GM23248 (cell line): ENCODE results near the gene INTS1. TPM values are rescaled to one million over a fixed set of nuclear protein-coding genes. Genes with fewer than 3 reads are reported as not detected.

ENCODE experiments used
- DNase-seq: peaks from one replicate; pipeline ENCODE4 v3.0.0-alpha.2; 2015
- H2AFZ ChIP-seq: fragments of 200-600 bp; sonication (generic); 2 replicates; pipeline ENCODE4 v1.6.1; 2016; ENCODE audit warnings: antibody characterized with exemption
- H3F3A ChIP-seq: fragments of 200-600 bp; sonication (generic); 2 replicates; pipeline ENCODE4 v1.6.1; 2016; ENCODE audit warnings: mild to moderate bottlenecking, antibody characterized with exemption, mixed run types; ENCODE audit not compliant: insufficient read depth
- H3K27ac ChIP-seq: fragments of 200-600 bp; sonication (generic); 2 replicates; pipeline ENCODE4 v1.5.1; 2016; ENCODE audit warnings: mild to moderate bottlenecking
- H3K27me3 ChIP-seq: fragments of 200-600 bp; sonication (generic); replicated peaks from 2 replicates; pipeline ENCODE4 v1.6.1; 2016; ENCODE audit warnings: mild to moderate bottlenecking; ENCODE audit not compliant: insufficient read depth
- H3K36me3 ChIP-seq: fragments of 200-600 bp; sonication (generic); 2 replicates; pipeline ENCODE4 v1.6.1; 2016; ENCODE audit warnings: low read depth, mild to moderate bottlenecking
- H3K4me1 ChIP-seq: fragments of 200-600 bp; sonication (generic); 2 replicates; pipeline ENCODE4 v1.6.1; 2016; ENCODE audit warnings: mild to moderate bottlenecking; ENCODE audit not compliant: insufficient read depth
- H3K4me2 ChIP-seq: fragments of 200-600 bp; sonication (generic); one replicate; pipeline ENCODE4 v1.6.1; 2016; ENCODE audit warnings: mild to moderate bottlenecking; ENCODE audit not compliant: unreplicated experiment
- H3K4me3 ChIP-seq: fragments of 200-600 bp; sonication (generic); 2 replicates; pipeline ENCODE4 v1.5.1; 2016; ENCODE audit warnings: mild to moderate bottlenecking
- H3K79me2 ChIP-seq: fragments of 200-600 bp; sonication (generic); 2 replicates; pipeline ENCODE4 v1.6.1; 2016; ENCODE audit warnings: mild to moderate bottlenecking; ENCODE audit not compliant: insufficient read depth
- H3K9ac ChIP-seq: fragments of 200-600 bp; sonication (generic); 2 replicates; pipeline ENCODE4 v1.6.1; 2016; ENCODE audit warnings: mild to moderate bottlenecking
- H3K9me2 ChIP-seq: fragments of 200-600 bp; sonication (generic); 2 replicates; pipeline ENCODE4 v1.6.1; 2016; ENCODE audit warnings: mixed run types, mild to moderate bottlenecking, moderate library complexity; ENCODE audit not compliant: insufficient read depth
- H3K9me3 ChIP-seq: fragments of 200-600 bp; sonication (generic); one replicate; pipeline ENCODE4 v1.6.1; 2017; ENCODE audit warnings: low read depth
- H4K20me1 ChIP-seq: fragments of 200-600 bp; sonication (generic); 2 replicates; pipeline ENCODE4 v1.6.0; 2016; ENCODE audit not compliant: insufficient read depth
- EZH2 ChIP-seq: fragments of 200-600 bp; sonication (generic); IDR thresholded peaks from 2 replicates; pipeline ENCODE4 v1.6.1; 2018; ENCODE audit warnings: antibody characterized with exemption, mild to moderate bottlenecking; ENCODE audit not compliant: insufficient read depth, poor library complexity, severe bottlenecking
- EZH2phosphoT487 ChIP-seq: fragments of 200-600 bp; sonication (generic); IDR thresholded peaks from 2 replicates; pipeline ENCODE4 v1.6.1; 2018; ENCODE audit warnings: antibody characterized with exemption, moderate library complexity, mild to moderate bottlenecking, low read depth; ENCODE audit not compliant: insufficient read depth
- WGBS, 2 experiments: methylation state at CpG; one replicate each; pipeline ENCODE4 v1.1.6; 2015 to 2017; ENCODE audit warnings: low lambda C conversion rate in 2 of 2, low coverage in 1 of 2; ENCODE audit errors: missing lambda C conversion rate in 2 of 2; 5-methylcytosine and 5-hydroxymethylcytosine counted together
- in situ Hi-C: fragments of 300-500 bp; cut with MboI; formaldehyde crosslinking; loops from 2 replicates; pipeline ENCODE4 v1.15.0; 2020
- polyA plus RNA-seq: library from polyadenylated mRNA; unstranded; fragments of >200 nt; fragmentation: Nextera tagmentation; extraction: Ambion mirVana; gene quantifications from 2 replicates; pipeline ENCODE4 v1.2.1, GENCODE V29; 2016
- total RNA-seq: library from RNA; depleted of rRNA; stranded (reverse); fragments of >200 nt; shearing (Covaris generic); gene quantifications from 2 replicates; pipeline ENCODE4 v1.2.3, GENCODE V29; 2014

The INTS1 gene
- total and polyA plus RNA-seq, 2 experiments from 2014 or later: 25.4 to 44.7 TPM

- no peak overlapping the region for H3K4me3 ChIP-seq
- no peaks in the 10 kb centered on the region for H3K27me3 ChIP-seq
- no peaks in the 10 kb centered on the region for H3K9me3 ChIP-seq
- H4K20me1 ChIP-seq: no peaks in the 10 kb centered on the region
- no peak overlapping the region for H3K4me2 ChIP-seq
- no peak overlapping the region for H3K27ac ChIP-seq
- peaks cover 34% of the 10 kb centered on the region for H3K79me2 ChIP-seq
- H3F3A ChIP-seq: no peaks in the 10 kb centered on the region
- in situ Hi-C loops: no loop called here
- H3K36me3 ChIP-seq: no peaks in the 10 kb centered on the region
- WGBS, 2 experiments: 94 to 97% methylated on average over 28 to 58 of the region's 62 CpGs
- TF ChIP-seq EZH2 (no peak), EZH2phosphoT487 (no peak)
- H3K9ac ChIP-seq: no peak overlapping the region
- no peak for DNase-seq
- H2AFZ ChIP-seq: no peak overlapping the region
- no peaks in the 10 kb centered on the region for H3K9me2 ChIP-seq
- no peaks in the 10 kb centered on the region; the same call in 1 of the 2 replicates for H3K4me1 ChIP-seq
These were observed 5.6 kb downstream of the INTS1 start for GRCh38 chr7:1498370-1499305.

- H3K4me1 ChIP-seq: no peaks in the 10 kb centered on the region; the same call in 1 of the 2 replicates
- H3K79me2 ChIP-seq: peaks cover 22% of the 10 kb centered on the region
- WGBS, 2 experiments: 91 to 93% methylated on average over 29 to 37 of the region's 37 CpGs
- no peak overlapping the region for H3K4me3 ChIP-seq
- H3K4me2 ChIP-seq: no peak overlapping the region
- H3K9me2 ChIP-seq: no peaks in the 10 kb centered on the region
- in situ Hi-C loops: no loop called here
- no peak for TF ChIP-seq EZH2phosphoT487
- TF ChIP-seq EZH2: no peak
- H3K27ac ChIP-seq: no peak overlapping the region
- no peaks in the 10 kb centered on the region for H3K9me3 ChIP-seq
- H3F3A ChIP-seq: no peaks in the 10 kb centered on the region
- no peak for DNase-seq
- no peaks in the 10 kb centered on the region for H4K20me1 ChIP-seq
- no peak overlapping the region for H2AFZ ChIP-seq
- no peaks in the 10 kb centered on the region for H3K36me3 ChIP-seq
- no peak overlapping the region for H3K9ac ChIP-seq
- no peaks in the 10 kb centered on the region for H3K27me3 ChIP-seq
These were observed 6.8 kb downstream of the INTS1 start for GRCh38 chr7:1497293-1497927.

GRCh38 chr7:1496531-1497292, 7.5 kb downstream of the INTS1 start:
- Histone ChIP-seq H4K20me1 (no peaks in the 10 kb centered on the region), H3K27ac (no peak overlapping the region), H3K9ac (no peak overlapping the region), H3K79me2 (peaks cover 15% of the 10 kb centered on the region), H3K9me3 (no peaks in the 10 kb centered on the region), H3K27me3 (no peaks in the 10 kb centered on the region), H2AFZ (no peak overlapping the region), H3K4me2 (no peak overlapping the region), H3K36me3 (no peaks in the 10 kb centered on the region), H3K4me1 (no peaks in the 10 kb centered on the region), H3K4me3 (no peak overlapping the region), H3F3A (no peaks in the 10 kb centered on the region), H3K9me2 (no peaks in the 10 kb centered on the region)
- no peak for TF ChIP-seq EZH2
- DNase-seq: no peak
- in situ Hi-C loops: no loop called here
- WGBS, 2 experiments: 93% methylated on average over 33 of the region's 33 CpGs

GRCh38 chr7:1495564-1496242, 8.5 kb downstream of the INTS1 start:
- Histone ChIP-seq H2AFZ (no peak overlapping the region), H3K9me3 (no peaks in the 10 kb centered on the region), H3K9ac (no peak overlapping the region), H4K20me1 (no peaks in the 10 kb centered on the region), H3K27ac (no peak overlapping the region), H3K4me2 (no peak overlapping the region), H3K4me1 (no peaks in the 10 kb centered on the region), H3K36me3 (no peaks in the 10 kb centered on the region), H3K27me3 (no peaks in the 10 kb centered on the region), H3K9me2 (no peaks in the 10 kb centered on the region), H3F3A (no peaks in the 10 kb centered on the region), H3K4me3 (no peak overlapping the region), H3K79me2 (peaks cover 6% of the 10 kb centered on the region)
- DNase-seq: no peak
- no peak for TF ChIP-seq EZH2
- TF ChIP-seq EZH2phosphoT487: no peak
- WGBS, 2 experiments: 91 to 92% methylated on average over 31 to 34 of the region's 34 CpGs
- in situ Hi-C loops: no loop called here
